ENCODE measurements around the gene NLGN4Y.

The NLGN4Y gene

GRCh38 chrY:14524272-14525231 is at the start of gene NLGN4Y:
Gene NLGN4Y (plus strand): TSS chrY:14524529. CDS start chrY:14622120, 97,591 bp downstream.
- FAIRE-seq: no peak

GRCh38 chrY:14485935-14486334 is 38.4 kb upstream of the NLGN4Y start:
- FAIRE-seq: no peak

- FAIRE-seq: no peak
Observed at GRCh38 chrY:14490226-14490625, 34.1 kb upstream of the NLGN4Y start.

GRCh38 chrY:14498071-14498470 is 26.3 kb upstream of the NLGN4Y start:
- no peak for FAIRE-seq

- no peak for FAIRE-seq
Observed at GRCh38 chrY:14504592-14504991, 19.7 kb upstream of the NLGN4Y start.

GRCh38 chrY:14522379-14522950 is 1.9 kb upstream of the NLGN4Y start:
- FAIRE-seq: no peak

GRCh38 chrY:14523491-14524271 is 648 bp upstream of the NLGN4Y start:
- no peak for FAIRE-seq

- FAIRE-seq: no peak
Observed at GRCh38 chrY:14525315-14525714, 986 bp downstream of the NLGN4Y start.

GRCh38 chrY:14528361-14528760 is 4.0 kb downstream of the NLGN4Y start:
- no peak for FAIRE-seq

GRCh38 chrY:14536703-14537102 is 12.4 kb downstream of the NLGN4Y start:
- no peak for FAIRE-seq

- no peak for FAIRE-seq
Observed at GRCh38 chrY:14543506-14543905, 19.2 kb downstream of the NLGN4Y start.

- FAIRE-seq: no peak
Observed at GRCh38 chrY:14581294-14581693, 57.0 kb downstream of the NLGN4Y start.

- no peak for FAIRE-seq
Observed at GRCh38 chrY:14586725-14587124, 62.4 kb downstream of the NLGN4Y start.

GRCh38 chrY:14601372-14601771 is 77.0 kb downstream of the NLGN4Y start:
- no peak for FAIRE-seq

GRCh38 chrY:14617625-14618024 is 93.3 kb downstream of the NLGN4Y start:
- no peak for FAIRE-seq

GRCh38 chrY:14618513-14618912 is 94.2 kb downstream of the NLGN4Y start:
- FAIRE-seq: no peak

GRCh38 chrY:14628208-14628607 is 103.9 kb downstream of the NLGN4Y start:
- no peak for FAIRE-seq

GRCh38 chrY:14631676-14632075 is 107.3 kb downstream of the NLGN4Y start:
- no peak for FAIRE-seq

- FAIRE-seq: no peak
Observed at GRCh38 chrY:14633718-14634117, 109.4 kb downstream of the NLGN4Y start.

GRCh38 chrY:14634954-14635353 is 110.6 kb downstream of the NLGN4Y start:
- FAIRE-seq: no peak

GRCh38 chrY:14637551-14637950 is 113.2 kb downstream of the NLGN4Y start:
- FAIRE-seq: no peak

- no peak for FAIRE-seq
Observed at GRCh38 chrY:14641853-14642252, 117.5 kb downstream of the NLGN4Y start.

GRCh38 chrY:14644157-14644952 is 120.0 kb downstream of the NLGN4Y start:
- FAIRE-seq: no peak

All from islet of Langerhans (tissue), 1 donor.